Kasumi-1 (cell line): ENCODE results near the gene SLC22A4.
A peak's percentile ranks its signal among the peaks of the same experiment; 100 is the strongest.

ENCODE experiments used
- DNase-seq, 2 experiments: peaks; one replicate each; lab custom pipeline; 2025; lab: John Stamatoyannopoulos, UW

The SLC22A4 gene

DNA sequence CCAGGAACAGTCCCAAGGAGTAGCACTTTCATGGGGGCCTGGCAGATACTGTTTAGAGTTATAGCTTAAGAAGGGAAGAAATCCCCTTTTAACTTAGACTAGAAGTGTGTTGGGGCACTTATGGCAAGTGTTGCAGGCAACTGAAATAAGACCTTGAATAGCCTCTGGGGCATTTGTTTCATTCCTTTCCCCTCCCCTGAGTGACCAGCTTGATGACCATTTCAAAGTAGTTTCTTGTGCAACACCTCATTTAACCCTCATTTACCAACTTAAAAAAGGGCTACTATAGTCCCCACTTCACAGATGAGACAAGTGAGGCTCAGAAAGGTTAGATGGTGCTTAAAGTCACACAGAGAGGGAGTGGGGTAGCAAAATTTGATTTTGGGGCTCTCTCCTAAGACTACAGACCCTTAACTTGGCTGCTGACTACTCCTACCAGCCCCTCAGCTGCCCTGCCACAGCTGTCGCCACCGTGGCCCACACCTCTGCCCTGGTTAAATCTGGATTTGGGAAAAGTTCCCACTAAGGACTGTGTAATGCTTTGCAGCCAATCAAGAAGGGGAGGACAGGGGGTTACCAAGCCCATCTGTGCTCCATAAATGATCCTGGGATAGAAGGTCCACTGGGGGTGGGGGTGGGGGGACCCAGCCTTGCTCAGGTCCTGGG lies 31.2 kb upstream of the SLC22A4 start:
- no peak for DNase-seq

- no peak for DNase-seq
Measured at GRCh38 chr5:132263548-132264261, 30.5 kb upstream of the SLC22A4 start.

DNA sequence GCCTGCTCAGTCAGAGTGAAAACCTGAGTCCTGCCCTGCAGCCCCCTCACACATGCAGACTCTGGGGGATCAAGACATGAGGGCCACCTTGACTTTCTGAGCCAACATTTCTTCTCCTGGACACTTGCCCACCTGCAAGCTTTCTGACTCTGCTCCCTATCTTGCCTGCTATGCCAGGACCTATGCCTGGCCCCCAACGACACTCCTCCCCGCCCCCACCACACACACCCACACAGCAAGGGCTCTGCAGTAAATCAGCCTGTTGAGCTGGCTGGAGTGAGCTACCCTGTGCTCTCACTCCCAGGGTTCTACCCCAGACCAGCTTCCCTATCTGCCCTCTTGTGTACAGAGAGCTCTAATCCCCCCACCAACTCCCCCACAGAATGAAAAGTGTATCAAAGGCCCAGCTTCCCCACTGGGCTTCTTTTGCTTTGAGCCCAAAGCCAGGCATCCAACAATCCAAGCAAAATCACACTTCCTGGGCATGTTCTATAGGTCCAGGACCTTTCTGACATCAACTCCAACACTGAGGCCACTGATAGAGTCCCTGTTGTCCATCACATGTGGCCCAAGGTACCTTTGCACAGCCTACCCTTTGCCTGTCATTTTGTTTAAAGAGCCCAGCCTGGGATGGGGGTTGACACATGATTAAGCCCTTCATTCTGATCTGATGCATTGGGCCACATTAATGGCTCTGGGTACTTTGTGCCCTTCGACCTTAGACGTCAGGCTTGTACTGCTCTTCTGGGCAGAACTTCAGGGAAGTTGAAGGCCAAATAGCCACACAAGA lies 29.5 kb upstream of the SLC22A4 start:
- no peak for DNase-seq

GRCh38 chr5:132265336-132266030 lies 28.7 kb upstream of the SLC22A4 start:
- DNase-seq, result no peak

DNA sequence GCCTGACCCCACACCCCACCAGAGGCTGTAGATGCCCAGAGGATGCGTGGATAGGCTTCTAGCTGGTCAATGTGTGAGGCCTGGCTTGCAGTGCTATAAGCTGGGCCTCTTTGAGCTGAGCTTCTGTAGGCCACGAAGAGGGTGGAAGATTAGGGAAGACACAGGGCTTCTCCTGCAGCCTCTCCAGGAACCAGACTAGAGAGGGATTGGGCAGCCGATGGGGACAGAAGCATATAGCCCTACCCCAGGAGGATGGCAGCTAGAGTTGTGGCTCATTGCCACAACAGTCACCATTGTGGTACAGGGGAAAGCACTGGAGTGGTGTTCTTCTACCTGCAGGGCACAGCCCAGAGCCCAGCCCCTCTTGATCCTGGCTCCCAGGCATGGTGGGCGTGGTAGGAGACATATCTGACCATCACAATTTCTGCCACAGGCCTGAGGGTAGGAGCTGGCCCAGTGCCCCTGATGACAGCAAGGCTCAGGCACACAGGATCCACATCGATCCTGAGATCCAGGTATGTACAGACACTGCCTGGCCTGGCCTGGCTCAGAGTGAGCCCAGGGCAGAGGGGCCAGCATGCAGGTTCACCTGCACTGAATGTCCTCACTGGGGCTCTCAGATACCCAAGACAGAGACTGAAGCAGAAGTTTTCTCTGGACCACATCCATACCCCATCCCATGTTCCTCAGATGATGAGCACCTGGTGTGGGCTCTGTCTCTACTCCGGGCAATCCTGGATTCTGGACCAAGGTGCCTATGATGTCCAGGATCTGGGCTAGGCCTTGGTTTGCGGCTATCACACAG lies 28.0 kb upstream of the SLC22A4 start:
- no peak for DNase-seq

DNA sequence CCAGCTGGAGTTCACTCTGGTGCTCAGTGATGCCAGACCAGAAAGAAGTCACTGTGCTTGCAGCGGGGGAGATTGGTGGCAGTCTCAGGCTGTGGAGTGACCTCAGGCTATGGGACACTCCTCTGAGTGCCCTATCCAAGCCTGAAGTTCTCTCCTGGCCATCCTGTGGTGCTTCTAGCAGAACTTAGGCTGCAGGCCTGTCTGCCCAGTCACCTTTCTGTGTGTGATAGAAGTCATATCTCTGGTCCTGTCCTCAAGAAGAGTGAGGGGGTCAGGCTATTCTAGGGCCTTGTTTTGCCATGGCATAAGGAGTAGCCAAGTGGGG lies 27.4 kb upstream of the SLC22A4 start:
- DNase-seq, result no peak

GRCh38 chr5:132267166-132267739 lies 26.9 kb upstream of the SLC22A4 start:
- no peak for DNase-seq

- no peak for DNase-seq
Measured at GRCh38 chr5:132267931-132268768, 26.0 kb upstream of the SLC22A4 start.

GRCh38 chr5:132268769-132269551 lies 25.2 kb upstream of the SLC22A4 start:
- no peak for DNase-seq

GRCh38 chr5:132269635-132270334 lies 24.4 kb upstream of the SLC22A4 start:
- DNase-seq, result no peak

DNA sequence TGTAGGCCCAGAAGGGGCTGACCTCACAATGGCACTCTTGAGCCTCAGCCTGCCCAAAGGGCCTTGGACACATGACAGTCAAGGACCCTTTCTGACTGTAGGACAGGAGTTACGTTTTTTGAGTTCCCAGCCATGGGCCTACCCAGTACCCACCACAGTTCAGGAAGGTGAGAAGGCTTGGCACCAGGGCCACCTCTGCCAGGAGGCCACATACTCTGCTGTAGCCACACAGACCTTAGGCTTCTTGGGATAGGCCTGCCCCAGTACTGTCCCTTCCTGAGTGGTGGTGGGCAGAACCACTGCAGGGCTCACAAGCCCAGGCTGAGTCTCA lies 23.9 kb upstream of the SLC22A4 start:
- DNase-seq, result no peak

- no peak for DNase-seq
Measured at GRCh38 chr5:132270706-132271105, 23.5 kb upstream of the SLC22A4 start.

- DNase-seq, result no peak
Measured at GRCh38 chr5:132271251-132272246, 22.6 kb upstream of the SLC22A4 start.

GRCh38 chr5:132272311-132273210 lies 21.6 kb upstream of the SLC22A4 start:
- DNase-seq, result peak; percentile 77 to 80

DNA sequence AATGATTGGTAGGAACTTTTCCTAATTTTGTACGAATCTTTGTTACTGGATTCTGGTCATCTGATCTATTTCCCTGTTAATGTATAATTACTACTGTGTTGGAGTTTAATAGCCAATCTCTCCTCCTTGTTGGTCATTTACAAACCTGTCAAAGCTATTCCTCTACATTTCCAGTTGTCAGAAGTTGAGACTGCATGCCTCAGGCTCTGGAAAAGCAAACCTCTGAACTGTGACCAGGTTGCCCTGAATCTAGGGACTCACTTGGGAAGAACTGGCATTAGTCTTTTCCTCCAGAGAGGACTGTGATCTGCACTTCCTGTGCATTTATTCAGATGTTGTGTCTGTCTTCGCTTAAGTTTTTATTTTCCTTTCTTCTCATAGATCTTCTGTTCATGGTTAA lies 20.6 kb upstream of the SLC22A4 start:
- DNase-seq, result no peak

DNA sequence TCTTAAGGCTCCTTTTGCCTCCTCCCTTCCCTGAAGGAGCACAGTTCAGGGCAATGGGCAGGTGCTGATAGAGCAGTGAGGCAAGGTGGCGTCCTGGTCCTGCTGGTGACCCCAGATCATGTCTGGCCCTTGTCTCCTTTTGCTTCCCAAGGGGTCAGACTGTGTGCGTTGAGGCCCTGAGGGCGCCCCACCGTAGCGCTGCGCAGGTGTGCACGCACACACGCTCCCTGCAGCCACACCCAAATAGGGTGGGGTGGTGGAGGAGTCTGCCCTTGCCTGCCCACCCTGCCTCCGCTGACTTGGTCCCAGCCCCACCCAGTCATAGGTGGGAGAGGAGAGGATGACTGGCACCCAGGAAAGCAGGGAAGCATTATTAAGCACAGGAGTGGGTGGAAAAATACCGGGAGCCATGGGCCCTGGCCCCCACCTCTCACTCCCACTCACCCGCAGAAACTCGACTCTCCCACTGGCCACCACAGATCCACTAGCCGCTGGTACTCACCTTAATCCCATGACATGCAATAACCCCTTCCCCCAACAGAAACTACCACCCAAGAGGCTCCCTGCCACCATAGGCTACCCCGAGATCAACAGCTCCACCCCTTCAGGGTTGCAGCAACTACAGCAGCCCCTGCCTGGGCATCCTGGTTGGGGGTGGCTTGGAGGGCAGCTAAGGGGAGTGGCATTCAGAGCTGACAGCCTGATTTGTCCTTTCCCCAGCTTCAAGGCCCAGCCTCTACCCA lies 20.0 kb upstream of the SLC22A4 start:
- no peak for DNase-seq
